ENCODE measurements around the gene CCDC33.

Gene CCDC33

DNA sequence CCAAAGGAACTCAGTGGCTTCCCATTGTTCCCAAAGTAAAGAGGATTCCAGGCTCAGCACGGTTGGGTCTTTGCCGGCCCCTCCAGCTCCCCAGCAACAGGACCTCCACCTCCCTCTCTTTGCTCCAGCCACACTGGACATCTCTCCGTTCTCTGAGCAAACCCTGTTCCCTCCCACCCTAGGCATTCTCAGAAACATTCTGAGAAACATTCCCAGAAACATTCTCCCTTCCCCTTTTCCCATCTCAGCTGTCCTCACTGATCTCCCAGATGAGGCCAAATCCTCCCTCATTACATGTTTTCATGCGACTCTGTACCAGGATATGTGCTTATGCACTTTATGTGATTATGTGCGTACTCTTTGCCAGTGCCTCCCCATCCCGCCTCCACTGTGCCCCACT lies 14.1 kb downstream of the CCDC33 start:
- Histone ChIP-seq H3K9ac (ENCODE audit: low read length) (no peak overlapping the region), H3K9me3 (ENCODE audit: insufficient read depth, low read length) (no peaks in the 10 kb centered on the region), H3K79me2 (ENCODE audit: low read length) (no peaks in the 10 kb centered on the region), H2AFZ (ENCODE audit: low read depth, low read length) (no peak overlapping the region), H4K20me1 (ENCODE audit: insufficient read depth, low read length) (no peaks in the 10 kb centered on the region), H3K36me3 (replicated peaks; ENCODE audit: low read depth, low read length) (no peaks in the 10 kb centered on the region), H3K4me3 (ENCODE audit: low read length) (no peak overlapping the region), H3K27ac (ENCODE audit: low read length) (no peak overlapping the region), H3K4me2 (ENCODE audit: low read length) (no peak overlapping the region), H3K27me3 (ENCODE audit: low read depth, low read length) (peaks cover 12% of the 10 kb centered on the region), H3K4me1 (ENCODE audit: low read length) (peaks cover 5% of the 10 kb centered on the region; the same call in 1 of the 2 replicates)
- TF ChIP-seq EZH2phosphoT487 (IDR thresholded peaks at IDR 0.05; ENCODE audit: low read depth): no peak
- TF ChIP-seq, protein P1, sequence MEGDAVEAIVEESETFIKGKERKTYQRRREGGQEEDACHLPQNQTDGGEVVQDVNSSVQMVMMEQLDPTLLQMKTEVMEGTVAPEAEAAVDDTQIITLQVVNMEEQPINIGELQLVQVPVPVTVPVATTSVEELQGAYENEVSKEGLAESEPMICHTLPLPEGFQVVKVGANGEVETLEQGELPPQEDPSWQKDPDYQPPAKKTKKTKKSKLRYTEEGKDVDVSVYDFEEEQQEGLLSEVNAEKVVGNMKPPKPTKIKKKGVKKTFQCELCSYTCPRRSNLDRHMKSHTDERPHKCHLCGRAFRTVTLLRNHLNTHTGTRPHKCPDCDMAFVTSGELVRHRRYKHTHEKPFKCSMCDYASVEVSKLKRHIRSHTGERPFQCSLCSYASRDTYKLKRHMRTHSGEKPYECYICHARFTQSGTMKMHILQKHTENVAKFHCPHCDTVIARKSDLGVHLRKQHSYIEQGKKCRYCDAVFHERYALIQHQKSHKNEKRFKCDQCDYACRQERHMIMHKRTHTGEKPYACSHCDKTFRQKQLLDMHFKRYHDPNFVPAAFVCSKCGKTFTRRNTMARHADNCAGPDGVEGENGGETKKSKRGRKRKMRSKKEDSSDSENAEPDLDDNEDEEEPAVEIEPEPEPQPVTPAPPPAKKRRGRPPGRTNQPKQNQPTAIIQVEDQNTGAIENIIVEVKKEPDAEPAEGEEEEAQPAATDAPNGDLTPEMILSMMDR (IDR thresholded peaks at IDR 0.05; ENCODE audit: low read depth, low read length): no peak

GRCh38 chr15:74251131-74251811 lies 15.1 kb downstream of the CCDC33 start:
- TF ChIP-seq EZH2phosphoT487 (IDR thresholded peaks at IDR 0.05; ENCODE audit: low read depth): no peak
- TF ChIP-seq, protein P1 (IDR thresholded peaks at IDR 0.05; ENCODE audit: low read depth, low read length): no peak
- H3K27me3 ChIP-seq (ENCODE audit: low read depth, low read length): peaks cover 20% of the 10 kb centered on the region
- no peaks in the 10 kb centered on the region for H4K20me1 ChIP-seq (ENCODE audit: insufficient read depth, low read length)
- H3K4me2 ChIP-seq (ENCODE audit: low read length): no peak overlapping the region
- no peak overlapping the region for H3K4me3 ChIP-seq (ENCODE audit: low read length)
- no peaks in the 10 kb centered on the region for H3K79me2 ChIP-seq (ENCODE audit: low read length)
- H3K9ac ChIP-seq (ENCODE audit: low read length): no peak overlapping the region
- H3K36me3 ChIP-seq (replicated peaks; ENCODE audit: low read depth, low read length): no peaks in the 10 kb centered on the region
- no peaks in the 10 kb centered on the region for H3K9me3 ChIP-seq (ENCODE audit: insufficient read depth, low read length)
- no peak overlapping the region for H3K27ac ChIP-seq (ENCODE audit: low read length)
- no peak overlapping the region for H2AFZ ChIP-seq (ENCODE audit: low read depth, low read length)
- H3K4me1 ChIP-seq (ENCODE audit: low read length): peaks cover 5% of the 10 kb centered on the region; the same call in 1 of the 2 replicates

GRCh38 chr15:74252291-74252690 lies 16.2 kb downstream of the CCDC33 start:
- no peaks in the 10 kb centered on the region for H3K9me3 ChIP-seq (ENCODE audit: insufficient read depth, low read length)
- H3K4me3 ChIP-seq (ENCODE audit: low read length): no peak overlapping the region
- no peak overlapping the region for H2AFZ ChIP-seq (ENCODE audit: low read depth, low read length)
- H3K4me1 ChIP-seq (ENCODE audit: low read length): peaks cover 5% of the 10 kb centered on the region; the same call in 1 of the 2 replicates
- H3K27ac ChIP-seq (ENCODE audit: low read length): no peak overlapping the region
- no peaks in the 10 kb centered on the region for H3K36me3 ChIP-seq (replicated peaks; ENCODE audit: low read depth, low read length)
- H3K9ac ChIP-seq (ENCODE audit: low read length): no peak overlapping the region
- TF ChIP-seq, protein P1 (IDR thresholded peaks at IDR 0.05; ENCODE audit: low read depth, low read length): no peak
- no peak for TF ChIP-seq EZH2phosphoT487 (IDR thresholded peaks at IDR 0.05; ENCODE audit: low read depth)
- H4K20me1 ChIP-seq (ENCODE audit: insufficient read depth, low read length): no peaks in the 10 kb centered on the region
- peaks cover 31% of the 10 kb centered on the region for H3K27me3 ChIP-seq (ENCODE audit: low read depth, low read length)
- no peaks in the 10 kb centered on the region for H3K79me2 ChIP-seq (ENCODE audit: low read length)
- H3K4me2 ChIP-seq (ENCODE audit: low read length): no peak overlapping the region

GRCh38 chr15:74252721-74253120 lies 16.6 kb downstream of the CCDC33 start:
- no peak overlapping the region for H3K4me2 ChIP-seq (ENCODE audit: low read length)
- H3K4me1 ChIP-seq (ENCODE audit: low read length): peaks cover 5% of the 10 kb centered on the region; the same call in 1 of the 2 replicates
- no peak overlapping the region for H3K27ac ChIP-seq (ENCODE audit: low read length)
- H2AFZ ChIP-seq (ENCODE audit: low read depth, low read length): no peak overlapping the region
- H3K36me3 ChIP-seq (replicated peaks; ENCODE audit: low read depth, low read length): no peaks in the 10 kb centered on the region
- H4K20me1 ChIP-seq (ENCODE audit: insufficient read depth, low read length): no peaks in the 10 kb centered on the region
- H3K27me3 ChIP-seq (ENCODE audit: low read depth, low read length): peaks cover 35% of the 10 kb centered on the region
- H3K79me2 ChIP-seq (ENCODE audit: low read length): no peaks in the 10 kb centered on the region
- H3K9ac ChIP-seq (ENCODE audit: low read length): no peak overlapping the region
- no peaks in the 10 kb centered on the region for H3K9me3 ChIP-seq (ENCODE audit: insufficient read depth, low read length)
- H3K4me3 ChIP-seq (ENCODE audit: low read length): no peak overlapping the region
- no peak for TF ChIP-seq EZH2phosphoT487 (IDR thresholded peaks at IDR 0.05; ENCODE audit: low read depth)
- TF ChIP-seq, protein P1 (IDR thresholded peaks at IDR 0.05; ENCODE audit: low read depth, low read length): no peak

All from OCI-LY3 (cell line).